Ovary (tissue), 3 donors: ENCODE measurements around the gene TEX261.

ENCODE experiments used
- CTCF ChIP-seq, 3 donors: fragments of 450-650 bp in 2 of 3; fragments of 200-600 bp in 1 of 3; IDR thresholded peaks; one replicate each; pipeline versions ENCODE4 v1.5.1 to v1.8.0; 2016 to 2022; ENCODE audit warnings: antibody characterized with exemption in 3 of 3, mild to moderate bottlenecking in 1 of 3
- EP300 ChIP-seq: sonication (generic); formaldehyde crosslinking; IDR thresholded peaks from one replicate; pipeline ENCODE4 v1.6.1; 2017; ENCODE audit warnings: antibody characterized with exemption
- POLR2A ChIP-seq: fragments of 450-650 bp; IDR thresholded peaks from one replicate; pipeline ENCODE4 v1.6.1; 2017; ENCODE audit warnings: antibody characterized with exemption, mild to moderate bottlenecking, moderate library complexity
- donor health status: DM: no; HTN: no; CAD: no.

GRCh38 chr2:70991142-70991541 lies 3.5 kb downstream of the TEX261 start:
- TF ChIP-seq CTCF (IDR thresholded peaks at IDR 0.05) (no peak), EP300 (no peak), POLR2A (no peak)
